Measurements from ENCODE around the gene AOAH. TPM values are rescaled to one million over a fixed set of nuclear protein-coding genes. Genes with fewer than 3 reads are reported as not detected.

The AOAH gene
- total and polyA plus RNA-seq, 2 donors from 2014 or later = 2.7 to 24.7 TPM

DNA sequence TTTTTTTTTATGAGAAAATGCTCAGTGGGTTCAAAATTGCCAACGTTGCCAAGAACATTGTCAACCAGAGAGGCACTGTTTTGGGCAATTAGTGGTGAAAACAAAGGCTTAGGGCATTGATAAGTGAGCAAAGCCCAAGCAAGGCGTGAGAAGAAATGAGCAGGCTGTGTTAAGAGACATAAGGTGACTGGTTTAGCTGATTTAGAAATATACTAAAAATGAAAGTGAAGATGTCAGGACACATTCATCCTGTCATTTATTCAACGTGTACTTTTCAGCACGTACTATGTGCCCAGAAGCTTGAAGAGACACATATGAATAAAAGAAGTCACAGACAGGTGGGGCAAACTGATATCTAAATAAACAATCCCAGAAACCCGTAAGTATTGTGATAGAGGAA, 31.8 kb downstream of the AOAH start:
- no peaks in the 10 kb centered on the region for H3K9me3 ChIP-seq (ENCODE audit: control insufficient read depth in 2 of 3, insufficient read depth in 1 of 3, low read length in 3 of 3)
- FAIRE-seq (no peak), DNase-seq (no peak)
- TF ChIP-seq, protein P1, sequence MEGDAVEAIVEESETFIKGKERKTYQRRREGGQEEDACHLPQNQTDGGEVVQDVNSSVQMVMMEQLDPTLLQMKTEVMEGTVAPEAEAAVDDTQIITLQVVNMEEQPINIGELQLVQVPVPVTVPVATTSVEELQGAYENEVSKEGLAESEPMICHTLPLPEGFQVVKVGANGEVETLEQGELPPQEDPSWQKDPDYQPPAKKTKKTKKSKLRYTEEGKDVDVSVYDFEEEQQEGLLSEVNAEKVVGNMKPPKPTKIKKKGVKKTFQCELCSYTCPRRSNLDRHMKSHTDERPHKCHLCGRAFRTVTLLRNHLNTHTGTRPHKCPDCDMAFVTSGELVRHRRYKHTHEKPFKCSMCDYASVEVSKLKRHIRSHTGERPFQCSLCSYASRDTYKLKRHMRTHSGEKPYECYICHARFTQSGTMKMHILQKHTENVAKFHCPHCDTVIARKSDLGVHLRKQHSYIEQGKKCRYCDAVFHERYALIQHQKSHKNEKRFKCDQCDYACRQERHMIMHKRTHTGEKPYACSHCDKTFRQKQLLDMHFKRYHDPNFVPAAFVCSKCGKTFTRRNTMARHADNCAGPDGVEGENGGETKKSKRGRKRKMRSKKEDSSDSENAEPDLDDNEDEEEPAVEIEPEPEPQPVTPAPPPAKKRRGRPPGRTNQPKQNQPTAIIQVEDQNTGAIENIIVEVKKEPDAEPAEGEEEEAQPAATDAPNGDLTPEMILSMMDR (IDR thresholded peaks at IDR 0.05; ENCODE audit: borderline replicate concordance, extremely low read depth, insufficient read depth) = no peak
- no peak overlapping the region for H3K4me3 ChIP-seq (ENCODE audit: low read length in 3 of 3)
- H3K27me3 ChIP-seq (ENCODE audit: control insufficient read depth, insufficient read depth, low read length) = no peaks in the 10 kb centered on the region
- no peaks in the 10 kb centered on the region for H3K4me1 ChIP-seq (ENCODE audit: control insufficient read depth in 2 of 3, insufficient read depth in 2 of 3, low read depth in 1 of 3, low read length in 3 of 3)
- H3K27ac ChIP-seq (ENCODE audit: low read depth in 2 of 2, low read length in 2 of 2) = no peak overlapping the region
- no peaks in the 10 kb centered on the region for H3K36me3 ChIP-seq (ENCODE audit: control insufficient read depth in 2 of 3, insufficient read depth in 3 of 3, low read length in 3 of 3)
- H3K9ac ChIP-seq (ENCODE audit: low read length in 3 of 3) = no peak overlapping the region
- intact Hi-C loops (cut with DNase I) = no loop called here

DNA sequence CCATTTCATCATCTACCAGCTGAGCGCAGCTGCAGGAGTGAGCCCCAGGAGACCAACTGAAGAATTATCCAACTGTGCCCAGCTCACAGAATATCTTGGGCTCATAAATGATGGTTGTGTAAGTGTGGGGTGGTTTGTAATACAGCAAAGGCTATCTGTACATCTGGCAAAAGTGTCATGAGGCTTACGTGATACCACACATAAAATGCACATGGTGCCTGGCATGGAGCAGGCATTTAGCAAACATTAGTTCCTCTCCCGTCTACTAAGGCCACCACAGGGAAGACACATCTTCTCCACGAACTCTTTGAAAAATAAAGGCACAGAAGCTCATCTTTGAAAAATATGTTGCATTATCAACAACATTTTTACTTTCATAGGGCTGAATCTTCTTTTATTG, 32.3 kb downstream of the AOAH start:
- Histone ChIP-seq H3K27ac (ENCODE audit: low read depth in 2 of 2, low read length in 2 of 2) (no peak overlapping the region), H3K27me3 (ENCODE audit: control insufficient read depth, insufficient read depth, low read length) (no peaks in the 10 kb centered on the region), H3K36me3 (ENCODE audit: control insufficient read depth in 2 of 3, insufficient read depth in 3 of 3, low read length in 3 of 3) (no peaks in the 10 kb centered on the region), H3K4me1 (ENCODE audit: control insufficient read depth in 2 of 3, insufficient read depth in 2 of 3, low read depth in 1 of 3, low read length in 3 of 3) (no peaks in the 10 kb centered on the region), H3K9me3 (ENCODE audit: control insufficient read depth in 2 of 3, insufficient read depth in 1 of 3, low read length in 3 of 3) (no peaks in the 10 kb centered on the region), H3K9ac (ENCODE audit: low read length in 3 of 3) (no peak overlapping the region), H3K4me3 (ENCODE audit: low read length in 3 of 3) (no peak overlapping the region)
- no peak for FAIRE-seq
- TF ChIP-seq, protein P1 (IDR thresholded peaks at IDR 0.05; ENCODE audit: borderline replicate concordance, extremely low read depth, insufficient read depth) = no peak
- intact Hi-C loops (cut with DNase I) = no loop called here
- no peak for DNase-seq

DNA sequence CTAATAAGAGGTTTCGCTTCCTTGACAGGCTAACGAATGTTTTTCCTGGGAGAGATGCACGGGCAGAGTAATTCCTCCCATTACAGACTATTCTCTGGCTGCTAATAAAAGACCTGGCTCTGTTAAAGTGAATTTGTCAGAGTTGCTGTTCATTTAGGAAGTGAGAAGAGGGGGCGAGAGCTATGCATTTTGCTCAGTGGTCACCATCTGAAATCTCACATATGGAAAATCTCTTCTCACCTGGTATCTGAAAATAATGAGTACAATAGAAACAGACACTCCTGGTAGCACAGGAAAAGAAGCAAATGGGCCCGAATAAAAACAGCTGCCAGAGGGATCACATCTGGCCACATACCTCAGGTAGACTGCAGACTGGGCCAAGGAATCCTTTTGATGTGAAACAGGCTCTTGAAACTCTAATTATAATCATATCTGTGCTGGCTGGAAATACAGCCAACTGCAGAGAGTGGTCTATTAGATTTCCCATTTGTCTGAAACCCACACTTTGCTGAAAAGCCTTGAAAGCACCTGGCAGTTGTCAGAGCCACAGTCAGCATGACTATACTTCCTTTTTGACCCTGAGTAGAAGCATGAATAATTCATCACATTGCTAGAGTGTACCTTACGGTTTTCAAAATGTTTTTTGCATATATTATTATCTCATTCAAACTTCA, 33.6 kb downstream of the AOAH start:
- no peak for FAIRE-seq
- no peaks in the 10 kb centered on the region for H3K4me1 ChIP-seq (ENCODE audit: control insufficient read depth in 2 of 3, insufficient read depth in 2 of 3, low read depth in 1 of 3, low read length in 3 of 3)
- no peak for DNase-seq
- TF ChIP-seq, protein P1 (IDR thresholded peaks at IDR 0.05; ENCODE audit: borderline replicate concordance, extremely low read depth, insufficient read depth) = no peak
- no peaks in the 10 kb centered on the region for H3K27me3 ChIP-seq (ENCODE audit: control insufficient read depth, insufficient read depth, low read length)
- intact Hi-C loops (cut with DNase I) = no loop called here
- H3K36me3 ChIP-seq (ENCODE audit: control insufficient read depth in 2 of 3, insufficient read depth in 3 of 3, low read length in 3 of 3) = no peaks in the 10 kb centered on the region
- no peak overlapping the region for H3K27ac ChIP-seq (ENCODE audit: low read depth in 2 of 2, low read length in 2 of 2)
- H3K9me3 ChIP-seq (ENCODE audit: control insufficient read depth in 2 of 3, insufficient read depth in 1 of 3, low read length in 3 of 3) = no peaks in the 10 kb centered on the region
- H3K9ac ChIP-seq (ENCODE audit: low read length in 3 of 3) = no peak overlapping the region
- H3K4me3 ChIP-seq (ENCODE audit: low read length in 3 of 3) = no peak overlapping the region

DNA sequence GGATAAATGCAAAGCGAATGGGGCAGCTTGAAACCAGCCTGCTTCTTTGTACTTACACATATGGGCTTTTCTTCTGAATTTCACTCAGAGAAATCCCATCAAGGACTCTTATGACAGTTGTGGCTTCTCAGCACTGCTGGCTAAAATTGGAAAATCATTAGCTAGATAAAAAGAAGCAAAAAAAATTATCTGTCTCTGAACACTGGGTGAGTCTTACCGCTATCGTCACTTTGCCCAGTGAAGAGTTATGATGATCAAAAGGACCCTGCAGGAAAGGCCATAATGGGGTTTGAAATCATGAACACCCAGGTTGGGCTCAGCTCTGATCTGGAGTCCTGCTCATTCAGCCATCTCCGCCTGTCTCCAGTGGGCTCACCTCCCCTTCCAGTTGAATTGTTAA, 34.3 kb downstream of the AOAH start:
- Histone ChIP-seq H3K27ac (ENCODE audit: low read depth in 2 of 2, low read length in 2 of 2) (no peak overlapping the region), H3K36me3 (ENCODE audit: control insufficient read depth in 2 of 3, insufficient read depth in 3 of 3, low read length in 3 of 3) (no peaks in the 10 kb centered on the region), H3K9me3 (ENCODE audit: control insufficient read depth in 2 of 3, insufficient read depth in 1 of 3, low read length in 3 of 3) (no peaks in the 10 kb centered on the region), H3K4me1 (ENCODE audit: control insufficient read depth in 2 of 3, insufficient read depth in 2 of 3, low read depth in 1 of 3, low read length in 3 of 3) (no peaks in the 10 kb centered on the region), H3K4me3 (ENCODE audit: low read length in 3 of 3) (no peak overlapping the region), H3K27me3 (ENCODE audit: control insufficient read depth, insufficient read depth, low read length) (no peaks in the 10 kb centered on the region), H3K9ac (ENCODE audit: low read length in 3 of 3) (no peak overlapping the region)
- DNase-seq (no peak), FAIRE-seq (no peak)
- intact Hi-C loops (cut with DNase I) = no loop called here
- TF ChIP-seq, protein P1 (IDR thresholded peaks at IDR 0.05; ENCODE audit: borderline replicate concordance, extremely low read depth, insufficient read depth) = no peak

All from kidney (tissue), 14 donors.